Measurements from ENCODE around the gene RMRP. TPM values are rescaled to one million over a fixed set of nuclear protein-coding genes. Genes with fewer than 3 reads are reported as not detected.

Gene RMRP
- total RNA-seq, 1 donor from 2014 or later, result 8,462 TPM

DNA sequence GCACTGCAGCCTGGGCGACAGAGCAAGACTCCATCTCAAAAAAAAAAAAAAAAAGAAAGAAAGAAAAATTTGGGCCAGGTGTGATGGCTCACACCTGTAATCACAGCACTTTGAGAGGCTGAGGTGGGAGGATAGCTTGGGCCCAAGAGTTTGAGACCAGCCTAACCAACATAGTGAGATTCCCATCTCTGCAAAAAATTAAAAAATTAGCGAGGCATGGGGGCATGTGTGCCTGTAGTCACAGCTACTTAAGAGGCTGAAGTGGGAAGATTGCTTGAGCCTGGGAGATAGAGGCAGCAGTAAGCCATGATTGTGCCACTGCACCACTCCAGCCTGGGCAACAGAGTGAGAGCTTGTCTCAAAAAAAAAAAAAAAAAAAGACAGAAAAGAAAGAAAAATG lies 4.2 kb downstream of the RMRP start:
- Histone ChIP-seq H3K4me1 (peaks cover 9% of the 10 kb centered on the region), H3K27me3 (no peaks in the 10 kb centered on the region), H3K4me3 (no peak overlapping the region), H3K27ac (no peak overlapping the region), H3K9me3 (no peaks in the 10 kb centered on the region), H3K36me3 (no peaks in the 10 kb centered on the region)
- TF ChIP-seq, protein P1, sequence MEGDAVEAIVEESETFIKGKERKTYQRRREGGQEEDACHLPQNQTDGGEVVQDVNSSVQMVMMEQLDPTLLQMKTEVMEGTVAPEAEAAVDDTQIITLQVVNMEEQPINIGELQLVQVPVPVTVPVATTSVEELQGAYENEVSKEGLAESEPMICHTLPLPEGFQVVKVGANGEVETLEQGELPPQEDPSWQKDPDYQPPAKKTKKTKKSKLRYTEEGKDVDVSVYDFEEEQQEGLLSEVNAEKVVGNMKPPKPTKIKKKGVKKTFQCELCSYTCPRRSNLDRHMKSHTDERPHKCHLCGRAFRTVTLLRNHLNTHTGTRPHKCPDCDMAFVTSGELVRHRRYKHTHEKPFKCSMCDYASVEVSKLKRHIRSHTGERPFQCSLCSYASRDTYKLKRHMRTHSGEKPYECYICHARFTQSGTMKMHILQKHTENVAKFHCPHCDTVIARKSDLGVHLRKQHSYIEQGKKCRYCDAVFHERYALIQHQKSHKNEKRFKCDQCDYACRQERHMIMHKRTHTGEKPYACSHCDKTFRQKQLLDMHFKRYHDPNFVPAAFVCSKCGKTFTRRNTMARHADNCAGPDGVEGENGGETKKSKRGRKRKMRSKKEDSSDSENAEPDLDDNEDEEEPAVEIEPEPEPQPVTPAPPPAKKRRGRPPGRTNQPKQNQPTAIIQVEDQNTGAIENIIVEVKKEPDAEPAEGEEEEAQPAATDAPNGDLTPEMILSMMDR (IDR thresholded peaks at IDR 0.05), result no peak
- TF ChIP-seq POLR2A (IDR thresholded peaks at IDR 0.05) (no peak), POLR2AphosphoS5 (IDR thresholded peaks at IDR 0.05; ENCODE audit: insufficient read depth in 1 of 2, low read depth in 1 of 2) (no peak)
- DNase-seq (ENCODE audit: extremely low spot score in 2 of 2), result no peak
- intact Hi-C loops (cut with DNase I), result loop anchor here (10.0 kb wide), 1 partner anchor 161 kb away; the partner anchor contains the start of genes HINT2 and SPAG8

DNA sequence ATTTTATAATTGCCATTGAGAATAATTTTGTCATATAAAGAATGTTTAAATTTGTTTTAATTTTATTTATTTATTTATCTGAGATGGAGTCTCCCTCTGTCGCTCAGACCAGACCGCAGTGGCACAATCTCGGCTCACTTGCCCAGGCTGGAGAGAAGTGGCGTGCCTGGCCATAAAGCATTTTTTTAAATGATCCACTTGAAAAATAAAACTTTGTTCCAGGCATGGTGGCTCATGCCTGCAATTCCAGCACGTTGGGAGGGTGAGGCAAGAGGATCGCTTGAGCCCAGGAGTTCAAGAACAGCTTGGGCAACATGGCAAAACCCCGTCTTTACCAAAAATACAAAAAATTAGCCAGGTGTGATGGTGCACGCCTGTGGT lies 5.0 kb downstream of the RMRP start:
- Histone ChIP-seq H3K4me3 (no peak overlapping the region), H3K4me1 (peaks cover 9% of the 10 kb centered on the region), H3K27ac (no peak overlapping the region), H3K36me3 (no peaks in the 10 kb centered on the region), H3K9me3 (no peaks in the 10 kb centered on the region), H3K27me3 (no peaks in the 10 kb centered on the region)
- DNase-seq (ENCODE audit: extremely low spot score in 2 of 2), result no peak
- TF ChIP-seq POLR2A (IDR thresholded peaks at IDR 0.05), result no peak
- TF ChIP-seq POLR2AphosphoS5 (IDR thresholded peaks at IDR 0.05; ENCODE audit: insufficient read depth in 1 of 2, low read depth in 1 of 2), result no peak
- TF ChIP-seq, protein P1 (IDR thresholded peaks at IDR 0.05), result no peak
- intact Hi-C loops (cut with DNase I), result loop anchor here (10.0 kb wide), 1 partner anchor 162 kb away; the partner anchor contains the start of genes HINT2 and SPAG8

DNA sequence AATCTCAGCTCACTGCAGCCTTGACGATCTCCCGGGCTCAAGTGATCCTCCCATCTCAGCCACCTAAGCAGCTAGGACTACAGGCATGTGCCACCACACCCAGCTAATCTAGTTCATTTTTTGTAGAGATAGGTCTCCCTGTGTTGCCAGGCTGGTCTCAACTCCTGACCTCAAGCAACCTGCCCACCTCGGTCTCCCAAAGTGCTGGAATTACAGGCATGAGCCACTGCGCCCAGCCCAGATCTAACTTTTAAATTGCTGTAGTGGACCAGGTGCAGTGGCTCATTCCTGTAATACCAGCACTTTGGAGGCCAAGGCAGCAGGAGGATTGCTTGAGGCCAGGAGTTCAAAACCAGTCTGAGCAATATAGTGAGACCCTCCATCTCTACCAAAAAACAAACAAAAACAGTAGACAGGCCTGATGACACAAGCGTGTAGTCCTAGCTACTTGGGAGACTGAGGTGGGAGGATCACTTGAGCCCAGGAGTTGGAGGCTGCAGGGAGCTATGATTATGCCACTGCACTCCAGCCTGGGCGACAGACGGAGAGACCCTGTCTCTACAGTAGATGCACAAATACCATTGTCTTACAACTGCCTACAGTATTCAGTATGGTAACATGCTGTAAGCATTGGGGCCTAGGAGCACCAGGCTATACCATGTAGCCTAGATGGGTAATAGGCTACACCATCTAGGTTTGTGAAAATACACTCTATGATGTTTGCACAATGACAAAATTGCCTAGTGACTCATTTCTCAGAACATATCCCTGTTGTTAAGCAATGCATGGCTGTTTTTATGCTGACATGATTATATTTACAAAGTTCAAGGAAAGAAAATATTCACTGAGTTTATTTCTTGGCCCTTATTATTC lies 5.6 kb downstream of the RMRP start:
- DNase-seq (ENCODE audit: extremely low spot score in 2 of 2), result no peak
- peak in 1 of 2 donors; percentile 66 for TF ChIP-seq POLR2AphosphoS5 (IDR thresholded peaks at IDR 0.05; ENCODE audit: insufficient read depth in 1 of 2, low read depth in 1 of 2)
- TF ChIP-seq POLR2A (IDR thresholded peaks at IDR 0.05), result no peak
- TF ChIP-seq, protein P1 (IDR thresholded peaks at IDR 0.05), result no peak
- Histone ChIP-seq H3K27me3 (no peaks in the 10 kb centered on the region), H3K4me1 (peaks cover 11% of the 10 kb centered on the region), H3K36me3 (no peaks in the 10 kb centered on the region), H3K27ac (no peak overlapping the region), H3K4me3 (no peak overlapping the region), H3K9me3 (no peaks in the 10 kb centered on the region)
- intact Hi-C loops (cut with DNase I), result loop anchor here (10.0 kb wide), 1 partner anchor 163 kb away; the partner anchor contains the start of genes HINT2 and SPAG8

DNA sequence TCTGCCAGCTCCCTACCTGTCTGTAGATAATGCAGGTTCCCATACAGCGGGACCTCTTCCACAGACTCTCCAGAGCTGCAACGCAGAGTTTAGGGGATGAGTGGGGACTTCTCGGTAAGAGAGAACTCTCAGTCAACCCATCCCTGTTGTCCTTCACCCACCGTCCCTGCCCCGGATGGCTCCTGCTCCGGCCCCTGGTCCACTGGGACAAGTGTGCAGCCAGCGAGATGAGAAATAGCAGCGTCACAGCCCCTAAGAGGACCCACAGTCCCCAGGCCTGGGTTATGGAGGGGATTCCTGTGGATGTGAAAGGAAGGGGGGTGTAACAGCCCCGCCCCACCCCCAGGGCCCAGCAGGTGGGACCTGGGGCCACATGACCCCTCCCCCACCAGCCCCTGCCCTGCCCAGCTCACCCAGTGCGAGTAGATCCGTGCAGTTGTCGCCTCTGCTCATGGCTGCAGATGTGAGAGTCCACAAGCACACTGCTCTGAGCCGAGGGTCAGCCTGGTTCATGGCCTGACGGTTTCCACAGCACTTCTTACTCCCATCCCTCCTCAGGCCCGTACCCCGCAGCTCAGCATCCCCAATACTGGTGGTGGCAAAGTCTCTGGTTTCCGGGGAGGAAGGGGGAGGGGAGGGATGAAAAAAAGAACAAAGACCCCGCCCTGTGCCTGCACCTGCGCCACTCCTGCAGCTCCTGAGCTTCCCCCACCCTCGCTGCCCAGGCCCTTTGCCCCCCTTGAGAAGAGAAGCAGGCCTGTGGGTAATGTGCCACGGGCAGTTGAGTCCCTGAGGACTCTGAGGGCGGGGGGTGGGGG lies 7.3 kb downstream of the RMRP start, which contains the start of gene SIT1:
Gene SIT1, minus strand, starts transcription at position 591 of the 818 bp plus-strand sequence. Its CDS starts 78 bp downstream, at position 513.
- DNase-seq (ENCODE audit: extremely low spot score in 2 of 2), result no peak
- peaks cover 23% of the 10 kb centered on the region for H3K4me1 ChIP-seq
- no peaks in the 10 kb centered on the region for H3K36me3 ChIP-seq
- intact Hi-C loops (cut with DNase I), result loop anchor here (10.0 kb wide), 1 partner anchor 164 kb away; the partner anchor contains the start of genes HINT2 and SPAG8
- peak within 1 kb of the TSS; percentile 56 for H3K27ac ChIP-seq
- peak within 1 kb of the TSS; percentile 7 to 19 for H3K4me3 ChIP-seq
- H3K9me3 ChIP-seq, result no peaks in the 10 kb centered on the region
- no peaks in the 10 kb centered on the region for H3K27me3 ChIP-seq
- TF ChIP-seq, protein P1 (IDR thresholded peaks at IDR 0.05), result no peak
- no peak for TF ChIP-seq POLR2AphosphoS5 (IDR thresholded peaks at IDR 0.05; ENCODE audit: insufficient read depth in 1 of 2, low read depth in 1 of 2)
- no peak for TF ChIP-seq POLR2A (IDR thresholded peaks at IDR 0.05)

Measured in vagina (tissue), 2 donors.